Upper lobe of left lung (tissue), 4 donors: ENCODE results near the gene UTP25.

Experiments
- CTCF ChIP-seq, 6 experiments: fragments of 450-650 bp in 4 of 6; fragments of 200-600 bp in 2 of 6; sonication (generic) in 2 of 6; IDR thresholded peaks; one replicate each; pipeline ENCODE4 v1.5.1; 2016 to 2019; ENCODE audit warnings: antibody characterized with exemption in 6 of 6
- EP300 ChIP-seq, 4 donors: sonication (generic); formaldehyde crosslinking; IDR thresholded peaks; one replicate each; pipeline ENCODE4 v1.5.1; 2017; ENCODE audit warnings: antibody characterized with exemption in 4 of 4, control low read depth in 2 of 4
- POLR2A ChIP-seq, 4 donors: fragments of 450-650 bp; IDR thresholded peaks; one replicate each; pipeline ENCODE4 v1.5.1; 2016 to 2017; ENCODE audit warnings: antibody characterized with exemption in 4 of 4, mild to moderate bottlenecking in 2 of 4
- POLR2AphosphoS5 ChIP-seq, 2 donors: sonication (generic); formaldehyde crosslinking; IDR thresholded peaks; one replicate each; pipeline ENCODE4 v1.5.1; 2017; ENCODE audit warnings: antibody characterized with exemption in 2 of 2

- TF ChIP-seq POLR2A (IDR thresholded peaks at IDR 0.05) (no peak), CTCF (IDR thresholded peaks at IDR 0.05) (no peak), POLR2AphosphoS5 (IDR thresholded peaks at IDR 0.05) (no peak), EP300 (IDR thresholded peaks at IDR 0.05) (no peak)
These were observed 1.9 kb downstream of the UTP25 start for GRCh38 chr1:209829716-209830115.
